Right lobe of liver (tissue), 6 donors: Measurements from ENCODE around the gene SP140. TPM values are rescaled to one million over a fixed set of nuclear protein-coding genes. Genes with fewer than 3 reads are reported as not detected.

Source experiments
- ATAC-seq, 4 donors: fragments of 200-7000 bp; cut with Tn5 transposase; one replicate each; pipeline ENCODE4 v1.9.1; 2020; ENCODE audit warnings: mild to moderate bottlenecking in 4 of 4, moderate library complexity in 4 of 4
- DNase-seq, 3 donors: peaks; one replicate each; pipeline ENCODE4 v3.0.0-alpha.2; 2020
- H3K27ac ChIP-seq, 3 donors: fragments of 200-600 bp; one replicate each; pipeline ENCODE4 v1.8.0; 2022
- H3K27me3 ChIP-seq, 2 donors: fragments of 200-600 bp; one replicate each; pipeline ENCODE4 v1.8.0; 2022
- H3K36me3 ChIP-seq, 4 donors: fragments of 200-600 bp; sonication (generic) in 1 of 4; one replicate each; pipeline versions ENCODE4 v1.5.1 to v1.8.0; 2017 to 2022; ENCODE audit warnings: control low read depth in 1 of 4
- H3K4me1 ChIP-seq, 4 donors: fragments of 200-600 bp; sonication (generic) in 1 of 4; one replicate each; pipeline versions ENCODE4 v1.5.1 to v1.8.0; 2017 to 2022; ENCODE audit warnings: control low read depth in 1 of 4
- H3K4me3 ChIP-seq, 3 donors: fragments of 200-600 bp; one replicate each; pipeline ENCODE4 v1.8.0; 2022
- H3K9me3 ChIP-seq, 4 donors: fragments of 200-600 bp; sonication (generic) in 1 of 4; one replicate each; pipeline versions ENCODE4 v1.5.1 to v1.8.0; 2017 to 2022; ENCODE audit warnings: control low read depth in 1 of 4
- CTCF ChIP-seq, 4 donors: fragments of 200-600 bp in 3 of 4; fragments of 450-650 bp in 1 of 4; IDR thresholded peaks; one replicate each; pipeline versions ENCODE4 v1.5.1 to v1.8.0; 2016 to 2022; ENCODE audit warnings: antibody characterized with exemption in 4 of 4, mild to moderate bottlenecking in 2 of 4
- POLR2A ChIP-seq: fragments of 450-650 bp; IDR thresholded peaks from one replicate; pipeline ENCODE4 v1.6.1; 2017; ENCODE audit warnings: antibody characterized with exemption, mild to moderate bottlenecking
- WGBS: methylation state at CpG from one replicate; pipeline ENCODE4 v1.1.6; 2018; ENCODE audit warnings: low coverage, low lambda C conversion rate; ENCODE audit not compliant: insufficient coverage; ENCODE audit errors: missing lambda C conversion rate; 5-methylcytosine and 5-hydroxymethylcytosine counted together
- intact Hi-C, 2 donors: fragments of 100-400 bp; cut with DNase I; formaldehyde crosslinking; loops; one replicate each; pipeline versions ENCODE4 v1.11.2 to v1.14.1; 2022
- total RNA-seq, 6 experiments: library from RNA; depleted of rRNA in 2 of 6; stranded (reverse); fragments of >200 nt in 2 of 6; fragmentation: NEBNext Ultra II Directional in 3 of 6; extraction: Animal tissue kit (Norgen Biotek cat#: 25700) in 3 of 6; gene quantifications; one replicate each; pipeline versions ENCODE4 v1.1.0 to v1.2.4, GENCODE V29; 2016 to 2023
- donor health status: DM: no; HTN: yes; CAD: no.
- donor health status: DM: no; HTN: no; CAD: no.
- donor health status: DM: no; HTN: no; CAD: no.
- donor health status: DM: no; HTN: yes; CAD: no.
- donor health status: DM: no; HTN: yes; CAD: no.

SP140 gene
- total RNA-seq, 6 experiments from 2014 or later, result 0.43 to 1.2 (median 0.82) TPM; not detected in 1

GRCh38 chr2:230318190-230319121, 92.9 kb downstream of the SP140 start:
- no peaks in the 10 kb centered on the region for H3K4me1 ChIP-seq
- H3K9me3 ChIP-seq, result no peaks in the 10 kb centered on the region
- no peak for DNase-seq
- WGBS, result 40% methylated on average over 6 of the region's 6 CpGs
- H3K27me3 ChIP-seq, result no peaks in the 10 kb centered on the region
- no peak overlapping the region for H3K4me3 ChIP-seq
- TF ChIP-seq CTCF (IDR thresholded peaks at IDR 0.05) (no peak), POLR2A (no peak)
- intact Hi-C loops, result no loop called here
- H3K27ac ChIP-seq, result no peak overlapping the region
- H3K36me3 ChIP-seq, result no peaks in the 10 kb centered on the region
- ATAC-seq, result no peak

DNA sequence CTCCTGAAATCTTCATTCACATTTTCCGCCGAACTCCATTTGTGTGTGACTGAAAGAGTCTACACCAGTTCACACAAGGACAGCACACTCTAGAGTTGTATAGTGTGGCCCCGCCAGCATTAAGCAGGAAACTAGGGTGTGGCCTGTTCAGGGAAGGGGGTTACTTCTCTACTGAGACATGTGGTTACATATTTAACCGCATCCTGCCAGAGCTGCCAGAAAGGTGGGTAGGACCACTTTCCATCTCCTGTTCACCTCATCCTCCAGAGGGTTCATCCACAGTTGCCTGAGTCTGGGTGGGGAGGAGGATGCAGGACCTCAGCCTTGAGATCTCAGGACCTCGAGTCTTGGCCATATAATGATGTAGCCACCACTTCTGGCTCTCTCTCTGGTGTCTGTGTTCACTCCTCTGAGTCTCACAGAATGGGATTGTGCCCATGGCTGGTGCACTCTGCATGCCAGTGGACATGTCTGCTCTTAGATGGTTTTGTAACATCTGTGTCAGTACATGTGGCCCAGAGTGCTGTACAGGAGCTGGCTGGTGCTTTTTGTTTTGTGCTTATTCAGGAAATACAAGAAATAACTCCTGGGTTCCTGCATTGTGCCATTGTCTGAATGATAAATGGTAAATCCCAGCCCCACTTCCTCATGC, 93.8 kb downstream of the SP140 start:
- Histone ChIP-seq H3K36me3 (no peaks in the 10 kb centered on the region), H3K27ac (no peak overlapping the region), H3K9me3 (no peaks in the 10 kb centered on the region), H3K27me3 (no peaks in the 10 kb centered on the region), H3K4me1 (no peaks in the 10 kb centered on the region), H3K4me3 (no peak overlapping the region)
- intact Hi-C loops, result no loop called here
- ATAC-seq (peak; percentile 38 to 63 (median 48)), DNase-seq (no peak)
- 40% methylated on average over 5 of the region's 5 CpGs for WGBS
- TF ChIP-seq CTCF (IDR thresholded peaks at IDR 0.05) (no peak), POLR2A (no peak)

GRCh38 chr2:230321031-230321430, 95.5 kb downstream of the SP140 start:
- Histone ChIP-seq H3K36me3 (no peaks in the 10 kb centered on the region), H3K9me3 (no peaks in the 10 kb centered on the region), H3K4me1 (no peaks in the 10 kb centered on the region), H3K4me3 (no peak overlapping the region), H3K27me3 (no peaks in the 10 kb centered on the region), H3K27ac (no peak overlapping the region)
- WGBS, result no CpG with 5 or more reads among the region's 2 CpGs
- TF ChIP-seq POLR2A (no peak), CTCF (IDR thresholded peaks at IDR 0.05) (no peak)
- intact Hi-C loops, result no loop called here
- DNase-seq (no peak), ATAC-seq (no peak)

DNA sequence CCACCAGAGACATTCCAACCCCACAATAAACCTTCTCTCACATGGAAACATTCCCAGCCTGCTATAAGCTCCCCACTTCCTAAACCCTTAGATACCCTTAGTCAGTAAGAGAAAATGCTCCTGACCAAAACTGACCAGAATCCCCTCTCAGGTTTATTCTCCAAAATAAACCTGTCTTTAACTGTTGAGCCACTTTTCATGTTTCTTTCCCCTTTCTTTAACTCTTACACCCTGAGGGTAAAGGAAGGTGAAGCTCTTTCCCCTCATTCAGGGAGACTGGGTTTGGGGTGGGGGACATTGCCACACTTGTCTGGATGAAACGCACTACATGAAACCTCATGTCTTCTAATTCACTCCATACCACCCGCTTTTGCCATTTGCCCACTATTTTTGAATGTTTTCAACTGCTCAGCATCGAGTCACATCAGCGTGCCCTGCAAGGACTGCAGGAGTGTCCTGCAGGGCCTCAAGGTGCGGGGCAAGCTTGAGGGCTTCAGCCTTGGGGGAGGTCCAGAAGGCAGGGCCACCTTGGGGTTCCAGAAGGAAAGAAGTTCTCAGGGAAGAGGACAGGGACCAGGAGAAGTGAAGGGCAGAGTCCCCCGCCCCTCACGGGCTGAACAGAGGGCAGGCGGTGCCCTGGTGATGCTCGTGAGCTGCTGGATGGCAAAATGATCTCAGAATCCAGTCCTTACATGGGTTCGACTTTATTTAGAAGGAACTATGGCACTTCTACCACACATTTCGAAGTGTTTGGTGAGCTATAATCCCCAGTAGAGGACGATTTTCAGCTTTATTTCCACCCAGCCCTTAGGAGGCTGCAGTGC, 97.2 kb downstream of the SP140 start:
- Histone ChIP-seq H3K4me1 (peaks cover 0 to 2% (median 1%) of the 10 kb centered on the region in 4 donors), H3K9me3 (no peaks in the 10 kb centered on the region), H3K4me3 (no peak overlapping the region), H3K27me3 (no peaks in the 10 kb centered on the region), H3K27ac (no peak overlapping the region), H3K36me3 (no peaks in the 10 kb centered on the region)
- intact Hi-C loops, result no loop called here
- ATAC-seq (no peak), DNase-seq (no peak)
- TF ChIP-seq POLR2A (no peak), CTCF (IDR thresholded peaks at IDR 0.05) (no peak)
- WGBS, result 86% methylated on average over 9 of the region's 12 CpGs
